ENCODE results near the gene ABHD1. TPM values are rescaled to one million over a fixed set of nuclear protein-coding genes. Genes with fewer than 3 reads are reported as not detected.

The ABHD1 gene
- total RNA-seq = not detected in 2 replicates

GRCh38 chr2:27123302-27124150 is at the start of gene ABHD1:
ABHD1 (plus strand) TSS chr2:27123815; CDS start chr2:27123949, 134 bp downstream.

GRCh38 chr2:27078267-27079194 is 45.1 kb upstream of the ABHD1 start, which contains the start of gene EMILIN1:
EMILIN1 (plus strand) TSS chr2:27078615; CDS start chr2:27079066, 451 bp downstream.

GRCh38 chr2:27086724-27087593 is 36.7 kb upstream of the ABHD1 start, which contains the start of gene KHK:
KHK (plus strand) TSS chr2:27086772; CDS start chr2:27087260, 488 bp downstream.

GRCh38 chr2:27118525-27119329 is 4.9 kb upstream of the ABHD1 start, which contains the start of gene CGREF1:
CGREF1 (minus strand) TSS chr2:27119128; CDS start chr2:27104366, 14,762 bp downstream.

GRCh38 chr2:27133905-27134780 is 10.5 kb downstream of the ABHD1 start, which contains the start of gene PREB:
PREB (minus strand) TSS chr2:27134636; CDS start chr2:27134421, 215 bp downstream.

GRCh38 chr2:27139310-27139709 is 15.7 kb downstream of the ABHD1 start, which contains the start of gene PRR30:
PRR30 (minus strand) TSS chr2:27139410; CDS start chr2:27138329, 1,081 bp downstream.

GRCh38 chr2:27148801-27149439 is 25.3 kb downstream of the ABHD1 start, which contains the start of gene TCF23:
TCF23 (plus strand) TSS chr2:27149004; CDS start chr2:27149134, 130 bp downstream.

Other genes with a start within 250 kb of the ABHD1 start
- 1.7 and 2.4 TPM in 2 replicates for gene MAPRE3, start 153.2 kb upstream of the ABHD1 start, total RNA-seq
- 7.9 and 15.4 TPM in 2 replicates for gene TMEM214, start 90.8 kb upstream of the ABHD1 start, total RNA-seq
- 13.6 and 18.6 TPM in 2 replicates for gene AGBL5, start 72.1 kb upstream of the ABHD1 start, total RNA-seq
- 308 and 345 TPM in 2 replicates for gene OST4, start 52.2 kb upstream of the ABHD1 start, total RNA-seq
- 0.21 and 0.24 TPM in 2 replicates for gene EMILIN1, start 45.2 kb upstream of the ABHD1 start, total RNA-seq
- gene KHK, start 37.0 kb upstream of the ABHD1 start, total RNA-seq = 0.85 and 1.7 TPM in 2 replicates
- 8.7 TPM in 1 of 2 replicates, not detected in the other for gene CGREF1, start 4.7 kb upstream of the ABHD1 start, total RNA-seq
- gene PREB, start 10.8 kb downstream of the ABHD1 start, total RNA-seq = 35.0 and 43.6 TPM in 2 replicates
- not detected in 2 replicates for gene PRR30, start 15.6 kb downstream of the ABHD1 start, total RNA-seq
- not detected in 2 replicates for gene TCF23, start 25.2 kb downstream of the ABHD1 start, total RNA-seq
- gene ATRAID, start 88.2 kb downstream of the ABHD1 start, total RNA-seq = 267 and 280 TPM in 2 replicates
- gene SLC5A6, start 88.5 kb downstream of the ABHD1 start, total RNA-seq = 26.9 and 34.7 TPM in 2 replicates
- gene CAD, start 93.6 kb downstream of the ABHD1 start, total RNA-seq = 30.3 and 36.4 TPM in 2 replicates
- gene SLC30A3, start 139.2 kb downstream of the ABHD1 start, total RNA-seq = not detected in 2 replicates
- not detected in 2 replicates for gene DNAJC5G, start 151.6 kb downstream of the ABHD1 start, total RNA-seq
- gene TRIM54, start 158.6 kb downstream of the ABHD1 start, total RNA-seq = 0.24 and 0.43 TPM in 2 replicates
- gene UCN, start 184.6 kb downstream of the ABHD1 start, total RNA-seq = 0.48 and 0.85 TPM in 2 replicates
- gene MPV17, start 199.3 kb downstream of the ABHD1 start, total RNA-seq = 33.3 and 52.4 TPM in 2 replicates
- 26.0 and 31.3 TPM in 2 replicates for gene GTF3C2, start 232.9 kb downstream of the ABHD1 start, total RNA-seq
- gene EIF2B4, start 246.5 kb downstream of the ABHD1 start, total RNA-seq = 19.0 and 22.7 TPM in 2 replicates
- gene SNX17, start 246.8 kb downstream of the ABHD1 start, total RNA-seq = 125 and 136 TPM in 2 replicates